ENCODE results near the gene H1-8. TPM values are rescaled to one million over a fixed set of nuclear protein-coding genes. Genes with fewer than 3 reads are reported as not detected.

Gene H1-8
- total RNA-seq, 1 donor from 2014 or later: not detected

GRCh38 chr3:129505341-129505740 lies 37.6 kb upstream of the H1-8 start:
- Mint-ChIP-seq H3K9me3 (no peaks in the 10 kb centered on the region), H3K27me3 (no peaks in the 10 kb centered on the region), H3K27ac (no peak overlapping the region), H3K36me3 (ENCODE audit: low read depth) (peaks cover 19% of the 10 kb centered on the region), H3K4me1 (no peaks in the 10 kb centered on the region), H3K4me3 (no peak overlapping the region)
- no peak for DNase-seq
- no peak for TF ChIP-seq CTCF (IDR thresholded peaks at IDR 0.05)
- intact Hi-C loops (cut with micrococcal nuclease): no loop called here
- ChIA-PET POLR2A (no interaction called here), CTCF (no interaction called here)
- ATAC-seq (ENCODE audit: low read depth): no peak

GRCh38 chr3:129506231-129506742 lies 36.7 kb upstream of the H1-8 start:
- no peak for TF ChIP-seq CTCF (IDR thresholded peaks at IDR 0.05)
- ChIA-PET POLR2A (no interaction called here), CTCF (no interaction called here)
- Mint-ChIP-seq H3K27ac (no peak overlapping the region), H3K9me3 (no peaks in the 10 kb centered on the region), H3K4me3 (no peak overlapping the region), H3K27me3 (no peaks in the 10 kb centered on the region), H3K4me1 (no peaks in the 10 kb centered on the region), H3K36me3 (ENCODE audit: low read depth) (peaks cover 14% of the 10 kb centered on the region)
- intact Hi-C loops (cut with micrococcal nuclease): no loop called here
- no peak for DNase-seq
- ATAC-seq (ENCODE audit: low read depth): no peak

DNA sequence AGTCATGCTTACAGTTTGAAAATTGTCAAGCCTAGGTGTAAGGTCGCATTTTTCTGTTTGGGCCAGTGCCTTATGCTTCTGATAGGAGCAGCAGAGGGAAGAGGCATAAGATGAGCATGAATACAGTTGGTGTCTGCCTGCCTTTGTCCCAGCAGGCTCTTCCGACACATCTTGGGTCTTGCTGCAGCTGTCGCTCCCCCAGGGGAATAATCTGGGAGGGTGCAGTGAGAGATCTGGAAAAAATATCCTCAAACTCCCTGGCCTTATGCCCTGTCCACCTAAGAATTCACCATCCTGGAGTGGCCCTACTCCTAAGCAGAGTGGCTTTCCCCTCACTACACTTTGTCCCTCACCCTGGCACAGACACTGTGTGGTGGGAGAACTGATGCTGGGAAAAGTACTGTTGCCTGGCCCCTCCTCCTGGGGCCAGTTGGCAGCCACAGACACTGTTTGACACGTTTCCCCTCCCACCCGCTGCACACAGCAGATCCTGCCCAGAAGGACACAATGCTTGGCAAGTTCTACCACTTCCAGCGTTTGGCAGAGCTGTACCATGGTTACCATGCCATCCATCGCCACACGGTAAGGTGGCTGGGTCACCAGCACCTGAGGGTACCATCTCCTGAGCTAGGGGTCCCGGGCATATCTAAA lies 35.7 kb upstream of the H1-8 start:
- no peaks in the 10 kb centered on the region for H3K9me3 Mint-ChIP-seq
- ATAC-seq (ENCODE audit: low read depth) (no peak), DNase-seq (no peak)
- no peaks in the 10 kb centered on the region for H3K4me1 Mint-ChIP-seq
- intact Hi-C loops (cut with micrococcal nuclease): no loop called here
- H3K27me3 Mint-ChIP-seq: no peaks in the 10 kb centered on the region
- no peak overlapping the region for H3K4me3 Mint-ChIP-seq
- no peak for TF ChIP-seq CTCF (IDR thresholded peaks at IDR 0.05)
- H3K36me3 Mint-ChIP-seq (ENCODE audit: low read depth): peaks cover 17% of the 10 kb centered on the region
- ChIA-PET CTCF (interaction anchor here (0.6 kb wide), 1 partner anchor 119 kb away, joined by 3 read pairs; no protein-coding TSS in a partner anchor), POLR2A (no interaction called here)
- no peak overlapping the region for H3K27ac Mint-ChIP-seq

- intact Hi-C loops (cut with micrococcal nuclease): no loop called here
- Mint-ChIP-seq H3K27ac (no peak overlapping the region), H3K36me3 (ENCODE audit: low read depth) (peaks cover 16% of the 10 kb centered on the region), H3K27me3 (no peaks in the 10 kb centered on the region), H3K9me3 (no peaks in the 10 kb centered on the region), H3K4me1 (no peaks in the 10 kb centered on the region), H3K4me3 (no peak overlapping the region)
- no peak for TF ChIP-seq CTCF (IDR thresholded peaks at IDR 0.05)
- POLR2A ChIA-PET: no interaction called here
- ATAC-seq (ENCODE audit: low read depth): no peak
- DNase-seq: no peak
- CTCF ChIA-PET: no interaction called here
These were observed 30.4 kb upstream of the H1-8 start for GRCh38 chr3:129512595-129512994.

- H3K9me3 Mint-ChIP-seq: no peaks in the 10 kb centered on the region
- ATAC-seq (ENCODE audit: low read depth) (no peak), DNase-seq (no peak)
- H3K4me1 Mint-ChIP-seq: no peaks in the 10 kb centered on the region
- intact Hi-C loops (cut with micrococcal nuclease): no loop called here
- ChIA-PET CTCF (no interaction called here), POLR2A (no interaction called here)
- peaks cover 16% of the 10 kb centered on the region for H3K36me3 Mint-ChIP-seq (ENCODE audit: low read depth)
- no peak overlapping the region for H3K27ac Mint-ChIP-seq
- no peak overlapping the region for H3K4me3 Mint-ChIP-seq
- no peaks in the 10 kb centered on the region for H3K27me3 Mint-ChIP-seq
- TF ChIP-seq CTCF (IDR thresholded peaks at IDR 0.05): no peak
These were observed 29.3 kb upstream of the H1-8 start for GRCh38 chr3:129513705-129514104.

All from activated B cell treated with CpG ODN at 0.5 μM for 24 hours (primary cell).